ENCODE measurements around the gene RIPOR2. TPM values are rescaled to one million over a fixed set of nuclear protein-coding genes. Genes with fewer than 3 reads are reported as not detected.

RIPOR2 gene
- total RNA-seq, 1 experiment from 2014 or later, result not detected

- no peak for DNase-seq (ENCODE audit: low read depth)
These were observed 84.7 kb downstream of the RIPOR2 start for GRCh38 chr6:24851086-24851485.

DNA sequence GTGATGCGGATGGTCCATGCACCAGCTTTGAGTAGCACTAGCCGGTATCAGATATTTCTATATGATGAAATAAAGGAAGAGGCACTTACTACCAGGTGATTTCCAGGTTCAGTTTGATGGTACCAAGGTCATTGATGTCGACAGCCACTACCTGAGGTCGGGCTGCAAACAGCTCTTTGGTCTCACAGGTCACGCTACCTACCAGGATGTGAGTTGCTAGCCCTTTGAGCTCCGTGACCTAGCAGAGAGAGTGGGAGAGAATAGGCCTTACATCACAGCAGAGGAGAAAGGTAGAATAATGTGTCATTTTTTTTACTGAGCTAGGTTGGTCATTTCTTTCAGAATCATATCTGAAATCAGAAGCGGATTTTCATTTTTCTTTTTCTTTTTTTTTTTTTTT lies 86.0 kb downstream of the RIPOR2 start:
- no peak for DNase-seq (ENCODE audit: low read depth)

DNA sequence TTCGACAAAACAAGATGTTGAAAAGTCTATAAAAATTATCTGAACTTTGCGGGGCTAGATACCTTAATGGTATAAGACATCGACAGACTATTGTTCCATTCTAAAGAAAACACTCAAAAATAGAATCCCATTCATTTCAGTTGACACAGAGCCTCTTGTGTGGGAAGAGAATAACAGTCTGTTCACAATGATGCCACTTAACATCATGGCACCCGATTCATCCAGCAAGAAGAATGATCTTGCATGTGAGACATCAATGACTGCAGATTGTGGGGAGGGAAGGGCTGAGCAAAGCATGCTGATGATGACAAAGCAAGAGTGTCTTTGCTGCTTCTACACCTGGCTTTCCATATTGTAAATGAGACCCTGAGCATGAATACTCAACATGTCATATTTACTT lies 87.3 kb downstream of the RIPOR2 start:
- no peak for DNase-seq (ENCODE audit: low read depth)

DNA sequence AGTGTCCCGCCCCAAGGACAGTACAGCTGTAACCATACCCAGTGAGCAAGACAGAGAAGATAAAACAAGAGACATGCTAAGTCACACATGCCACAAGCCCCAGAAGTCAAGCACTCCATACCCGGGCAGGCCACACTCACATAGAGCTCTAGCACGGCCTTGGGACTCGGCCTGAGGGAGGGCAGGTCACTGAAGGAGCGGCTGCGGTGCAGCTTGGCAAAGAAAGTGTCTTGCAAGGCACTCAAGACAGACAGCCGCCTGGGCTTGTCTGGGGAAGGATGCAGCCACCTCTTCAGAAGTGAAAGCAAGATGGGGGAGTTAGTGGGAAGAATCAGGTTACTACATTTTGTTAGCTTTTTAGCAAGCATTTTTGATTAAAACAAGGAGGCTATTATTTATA lies 88.4 kb downstream of the RIPOR2 start:
- DNase-seq (ENCODE audit: low read depth), result no peak

- no peak for DNase-seq (ENCODE audit: low read depth)
These were observed 90.2 kb downstream of the RIPOR2 start for GRCh38 chr6:24845578-24845977.

GRCh38 chr6:24844903-24845302 lies 90.9 kb downstream of the RIPOR2 start:
- no peak for DNase-seq (ENCODE audit: low read depth)

DNA sequence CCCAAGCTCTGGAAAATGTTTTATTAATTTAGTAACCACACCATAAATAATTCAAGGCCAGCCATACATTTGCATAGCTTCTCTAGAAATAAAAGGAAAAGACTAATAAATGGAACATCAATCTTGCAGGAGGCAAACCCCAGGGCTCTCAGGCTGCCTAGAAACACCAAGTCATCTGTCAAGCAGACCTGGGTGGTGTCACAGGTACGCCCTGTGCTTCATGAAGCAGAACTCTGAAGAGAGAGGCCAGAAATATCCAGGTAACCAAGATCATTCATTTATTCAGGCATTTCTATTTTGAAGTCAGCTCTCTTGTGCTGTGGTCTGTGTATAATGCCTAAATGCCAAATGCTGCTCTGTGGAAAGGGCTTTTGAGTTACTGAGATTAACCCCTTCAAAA lies 91.7 kb downstream of the RIPOR2 start:
- DNase-seq (ENCODE audit: low read depth), result no peak

- no peak for DNase-seq (ENCODE audit: low read depth)
These were observed 95.6 kb downstream of the RIPOR2 start for GRCh38 chr6:24840187-24840586.

DNA sequence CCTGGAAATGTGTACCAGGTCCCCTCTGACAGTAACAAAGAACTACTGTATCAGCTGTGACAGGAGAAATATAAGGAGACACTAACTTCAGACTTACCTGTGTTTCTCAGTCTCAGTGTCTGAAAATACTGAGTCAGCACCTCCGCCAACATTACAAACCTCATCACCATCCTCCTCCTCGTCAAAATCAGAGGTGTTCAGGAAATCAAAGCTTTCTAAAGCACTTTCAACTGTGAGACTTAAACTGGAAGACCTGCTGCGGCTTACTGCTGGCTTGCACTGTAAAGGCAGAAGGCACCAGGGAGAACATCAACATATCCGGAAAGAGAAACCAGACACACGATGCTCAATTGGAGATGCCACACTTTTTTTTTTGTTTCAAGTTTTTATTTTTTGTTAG lies 96.8 kb downstream of the RIPOR2 start:
- no peak for DNase-seq (ENCODE audit: low read depth)

DNA sequence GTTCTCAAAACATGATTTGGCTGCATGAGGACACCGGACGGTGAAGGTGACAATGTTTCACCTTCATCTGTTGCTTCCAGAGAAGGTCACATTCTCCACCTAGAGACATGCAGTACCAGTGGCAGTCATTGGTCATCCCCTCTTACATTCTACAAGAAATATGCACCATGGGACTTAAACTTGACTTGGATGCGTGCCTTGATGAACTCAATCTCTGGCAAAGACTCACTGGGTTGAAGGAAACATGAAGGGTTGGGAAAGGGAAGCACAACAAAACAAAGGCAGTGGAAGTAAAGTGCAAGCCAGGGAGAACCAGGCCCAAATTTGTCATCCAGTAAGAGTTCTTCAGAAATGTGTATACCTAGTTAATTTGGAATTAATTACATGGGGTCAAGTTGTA lies 97.7 kb downstream of the RIPOR2 start:
- no peak for DNase-seq (ENCODE audit: low read depth)

DNA sequence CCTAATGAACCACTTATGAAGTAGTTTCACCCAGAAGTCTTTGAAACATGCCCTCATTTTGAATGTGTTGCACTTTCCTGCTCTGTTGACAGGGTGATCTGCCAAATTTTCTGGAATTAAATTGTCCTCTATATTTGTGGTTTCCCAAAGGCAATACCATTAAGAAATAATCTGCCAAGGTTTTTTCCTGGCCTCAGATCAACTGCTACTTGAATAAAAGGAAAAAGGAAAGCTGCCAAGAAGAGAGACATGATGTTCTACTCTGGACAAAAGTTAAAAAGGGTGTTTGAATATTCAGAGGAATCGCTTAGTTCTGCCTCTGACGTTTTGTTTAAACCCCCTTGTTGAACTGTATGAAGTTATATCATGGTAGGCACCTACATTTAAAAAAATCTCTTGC lies 99.7 kb downstream of the RIPOR2 start:
- no peak for DNase-seq (ENCODE audit: low read depth)

GRCh38 chr6:24833711-24834386 lies 101.9 kb downstream of the RIPOR2 start:
- DNase-seq (ENCODE audit: low read depth), result no peak

DNA sequence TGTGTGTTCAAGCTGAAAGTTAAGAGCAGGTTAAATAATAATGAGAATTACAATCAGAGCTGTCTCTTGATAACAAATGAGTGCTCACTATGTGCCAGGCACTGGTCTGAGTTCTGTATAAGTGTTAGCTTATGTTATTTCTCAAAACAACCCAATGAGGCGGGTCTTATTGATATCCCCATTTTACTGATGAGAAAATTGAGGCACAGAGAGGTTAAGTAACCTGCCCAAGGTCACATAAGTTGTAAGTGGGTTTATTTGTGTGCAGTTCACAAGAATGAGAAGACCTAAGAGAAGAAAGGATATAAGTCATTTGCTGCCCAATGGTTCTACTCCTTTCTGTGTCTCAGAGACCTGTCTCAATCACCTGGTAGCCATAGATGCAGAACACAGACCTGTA lies 103.0 kb downstream of the RIPOR2 start:
- no peak for DNase-seq (ENCODE audit: low read depth)

- DNase-seq (ENCODE audit: low read depth), result no peak
These were observed 103.7 kb downstream of the RIPOR2 start for GRCh38 chr6:24831771-24832716.

DNA sequence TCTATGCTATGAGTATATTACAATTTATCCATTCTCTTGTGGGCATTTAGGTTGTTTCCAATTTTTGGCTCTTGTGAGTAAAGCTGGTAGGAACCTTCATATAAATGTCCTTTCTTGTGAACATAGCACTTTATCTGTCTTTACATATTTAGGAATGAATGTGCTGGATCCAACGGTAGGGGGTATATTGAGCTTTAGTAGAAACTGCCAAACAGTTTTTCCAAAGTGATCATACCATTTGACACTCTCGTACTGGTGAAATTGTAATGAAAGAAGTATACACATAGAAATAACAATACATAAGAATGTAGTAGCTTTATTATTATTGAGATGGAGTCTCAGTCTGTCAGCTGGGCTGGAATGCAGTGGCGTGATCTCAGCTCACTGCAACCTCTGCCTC lies 106.1 kb downstream of the RIPOR2 start:
- DNase-seq (ENCODE audit: low read depth), result no peak

DNA sequence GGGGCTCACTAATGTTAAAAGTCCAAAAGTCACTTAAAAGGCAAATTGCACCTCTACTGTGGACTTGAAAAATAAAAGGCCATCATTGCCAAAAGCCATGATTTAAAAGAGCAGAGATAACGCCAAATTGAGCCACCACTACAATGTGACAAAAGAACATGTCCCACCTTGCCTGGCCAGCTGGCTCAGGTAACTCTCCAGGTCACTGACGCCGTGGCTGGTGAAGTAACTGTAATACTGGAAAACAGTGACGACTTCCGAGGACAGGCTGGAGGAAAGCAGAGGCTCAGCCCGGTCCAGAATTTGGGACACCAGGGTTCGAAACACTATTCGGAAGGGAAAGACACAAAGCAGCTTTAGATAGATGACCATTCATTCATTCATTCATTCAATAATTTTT lies 107.8 kb downstream of the RIPOR2 start:
- no peak for DNase-seq (ENCODE audit: low read depth)

DNA sequence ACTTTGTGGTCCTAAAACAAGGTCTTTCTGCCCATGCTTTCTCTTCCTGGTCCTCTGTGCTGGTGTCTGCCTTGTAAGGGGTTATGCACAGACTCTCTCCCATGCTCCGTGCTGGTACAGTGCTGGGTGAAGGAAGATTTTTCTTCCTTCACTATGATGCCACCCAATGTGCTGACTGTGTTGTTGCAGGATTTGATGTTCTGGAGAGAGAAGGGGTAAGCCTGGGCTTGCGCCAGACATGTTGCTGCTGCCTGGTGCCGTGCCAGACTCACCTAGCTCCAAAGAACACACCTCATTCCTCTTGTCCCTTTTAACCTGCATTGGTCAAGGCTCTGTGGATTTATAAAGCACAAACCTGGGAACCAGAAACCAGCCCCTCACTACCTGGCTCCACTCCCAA lies 108.6 kb downstream of the RIPOR2 start:
- peak; percentile 31 for DNase-seq (ENCODE audit: low read depth)

GRCh38 chr6:24825130-24825630 lies 110.6 kb downstream of the RIPOR2 start:
- DNase-seq (ENCODE audit: low read depth), result no peak

DNA sequence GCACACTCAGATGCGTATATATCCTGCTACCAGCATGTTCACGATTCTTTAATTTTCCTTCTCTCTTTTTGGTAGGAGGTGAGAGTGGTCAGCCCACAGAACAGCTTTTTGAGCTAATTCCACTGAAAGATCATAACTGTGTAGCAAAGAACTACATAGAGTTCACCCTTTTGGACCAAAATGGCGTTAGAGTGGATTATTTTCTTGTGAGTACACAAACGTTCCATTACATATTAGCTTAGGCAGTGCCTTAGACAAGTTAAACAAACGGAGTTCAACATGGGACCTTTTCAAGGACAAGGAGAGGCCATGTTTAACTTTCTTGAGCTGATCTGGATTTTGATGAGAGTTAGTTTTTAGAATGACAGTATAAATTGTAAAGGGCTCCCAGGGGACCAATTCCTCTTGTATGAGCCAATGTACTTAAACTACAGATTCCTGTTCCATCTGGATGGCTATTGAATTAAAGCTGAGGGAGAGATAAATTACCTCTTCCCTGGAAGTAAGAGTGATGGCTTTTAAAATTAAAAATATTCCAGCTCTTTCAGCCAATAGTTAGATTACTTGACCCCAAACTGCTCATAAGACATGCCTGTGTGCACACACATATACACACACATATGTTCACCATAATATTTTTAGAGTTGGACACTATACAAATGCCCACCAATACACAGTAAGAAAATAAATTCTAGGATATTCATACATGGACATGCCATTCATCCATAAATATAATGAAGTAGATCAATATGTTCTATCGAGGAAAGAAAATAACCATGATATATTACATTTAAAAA lies 111.4 kb downstream of the RIPOR2 start:
- DNase-seq (ENCODE audit: low read depth), result no peak

- no peak for DNase-seq (ENCODE audit: low read depth)
These were observed 112.6 kb downstream of the RIPOR2 start for GRCh38 chr6:24823185-24823584.

GRCh38 chr6:24822696-24823095 lies 113.1 kb downstream of the RIPOR2 start:
- DNase-seq (ENCODE audit: low read depth), result peak; percentile 29

Measured in HT1080 (cell line).